Measurements from ENCODE around the gene KCNJ15.

- TF ChIP-seq CTCF (conservative IDR thresholded peaks at IDR 0.05 in 1 of 2, IDR thresholded peaks at IDR 0.05 in 1 of 2; ENCODE audit: low read depth in 1 of 2, low read length in 2 of 2), result no peak
- no peak for TF ChIP-seq EZH2 (IDR thresholded peaks at IDR 0.05; ENCODE audit: low read length, missing control alignments)
These were observed 71.2 kb downstream of the KCNJ15 start for GRCh38 chr21:38327984-38328383.
